ENCODE data around the gene SYN1. TPM values are rescaled to one million over a fixed set of nuclear protein-coding genes. Genes with fewer than 3 reads are reported as not detected.

Gene SYN1
- polyA plus RNA-seq, 2 of the 4 experiments (the other 2 are of a cell fraction): 0.05 TPM; not detected in 1

DNA sequence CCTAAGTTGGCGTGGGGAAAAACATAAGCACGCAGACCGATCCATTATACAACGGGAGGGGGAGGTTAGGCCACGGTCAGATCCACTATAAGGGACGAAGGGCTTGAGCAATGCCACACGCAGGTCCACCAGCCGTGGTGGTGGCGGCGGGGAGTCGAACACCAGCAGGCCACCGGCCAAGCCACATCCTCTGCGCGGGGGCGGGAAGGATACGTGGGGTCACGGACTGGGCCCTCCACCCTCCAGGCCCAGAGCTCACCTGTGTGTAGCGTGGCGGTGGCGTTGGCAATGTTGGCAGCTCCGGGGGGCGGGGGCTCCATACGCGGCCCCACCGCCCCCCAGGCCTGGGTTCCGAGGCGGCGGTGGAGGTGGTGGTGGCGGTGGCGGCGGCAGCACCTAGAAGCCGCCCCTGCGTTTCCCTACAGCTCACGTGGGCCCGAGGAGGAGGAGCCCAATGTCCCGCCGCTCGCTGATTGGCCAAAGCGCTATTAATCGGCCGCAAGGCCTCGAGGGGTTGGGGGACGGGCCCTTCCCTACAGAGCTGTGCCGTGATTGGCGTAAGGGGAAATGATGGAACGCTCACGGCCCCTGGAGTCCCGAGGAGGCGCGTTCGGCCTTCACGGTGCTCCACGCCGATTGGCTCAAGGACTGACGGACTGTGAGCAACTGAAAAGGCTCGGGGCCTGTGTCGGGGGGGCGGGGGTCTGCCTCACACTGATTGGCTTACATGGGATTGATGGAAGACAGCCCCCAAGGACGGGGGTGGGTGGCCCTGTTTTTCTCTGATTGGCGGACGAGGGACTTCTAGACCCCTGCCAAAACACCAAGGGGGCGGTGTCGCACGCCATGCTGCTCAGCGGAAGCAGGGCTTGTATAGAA lies 30.7 kb upstream of the SYN1 start, which contains the start of gene ELK1 (continued):
- TF ChIP-seq RFX5 (IDR thresholded peaks at IDR 0.05): peak; percentile 33; the same call in 1 of the 2 replicates
- TF ChIP-seq, protein P1, sequence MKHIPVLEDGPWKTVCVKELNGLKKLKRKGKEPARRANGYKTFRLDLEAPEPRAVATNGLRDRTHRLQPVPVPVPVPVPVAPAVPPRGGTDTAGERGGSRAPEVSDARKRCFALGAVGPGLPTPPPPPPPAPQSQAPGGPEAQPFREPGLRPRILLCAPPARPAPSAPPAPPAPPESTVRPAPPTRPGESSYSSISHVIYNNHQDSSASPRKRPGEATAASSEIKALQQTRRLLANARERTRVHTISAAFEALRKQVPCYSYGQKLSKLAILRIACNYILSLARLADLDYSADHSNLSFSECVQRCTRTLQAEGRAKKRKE (CRISPR knock-in tag; IDR thresholded peaks at IDR 0.05; ENCODE audit: low read depth): no peak
- no peak for TF ChIP-seq KDM1A (IDR thresholded peaks at IDR 0.05; ENCODE audit: low read depth)
- no peak for TF ChIP-seq ZNF302 (CRISPR knock-in tag; IDR thresholded peaks at IDR 0.05)
- no peak for TF ChIP-seq MAZ (IDR thresholded peaks at IDR 0.05; ENCODE audit: borderline replicate concordance, low read depth, low read length)
- no peak for TF ChIP-seq NR3C1 (IDR thresholded peaks at IDR 0.05)

DNA sequence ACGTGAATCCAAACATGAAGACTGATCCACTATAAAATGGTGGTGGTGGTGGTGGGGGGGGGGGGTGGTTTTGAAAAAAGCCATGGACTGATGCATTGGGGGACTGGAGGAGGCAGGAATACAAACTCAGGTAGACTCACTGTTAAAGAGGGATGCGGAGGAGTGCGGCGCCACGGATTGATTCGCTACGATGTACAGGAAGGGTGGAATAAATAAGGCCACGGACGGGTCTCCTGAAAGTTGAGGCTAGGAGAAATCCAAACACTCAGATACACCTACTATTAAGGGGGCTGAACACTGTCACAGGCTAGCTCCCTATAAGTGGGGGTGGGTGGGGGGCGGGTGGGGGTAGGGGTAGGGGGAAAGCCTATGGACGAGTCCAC lies 30.1 kb upstream of the SYN1 start:
- POLR2A ChIA-PET: interaction anchor here (0.9 kb wide), 1 partner anchor 187 kb away, joined by 5 read pairs; the partner anchor contains the start of gene ZNF81

DNA sequence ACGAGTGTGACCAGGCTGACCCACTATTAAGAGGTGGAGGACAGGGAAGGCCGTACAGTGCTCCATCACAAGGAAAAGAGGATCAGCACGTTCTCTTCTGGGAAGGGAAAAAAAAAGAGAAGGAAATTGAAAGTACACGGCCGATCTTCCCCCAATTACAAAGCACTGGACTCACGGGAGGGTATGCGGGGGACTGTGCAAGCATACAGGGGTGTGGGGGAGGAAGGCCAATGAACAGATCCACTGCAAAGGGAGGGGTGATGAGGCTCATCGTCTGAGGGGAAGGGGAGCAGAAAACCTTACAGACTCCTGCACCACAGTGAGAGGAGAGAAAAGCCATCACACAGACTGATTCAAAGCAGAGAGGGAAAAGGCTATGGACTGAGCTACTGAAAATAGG lies 29.6 kb upstream of the SYN1 start:
- peak overlapping the region; percentile 95 to 96; a peak in 4 of 6 replicates for H3K27ac ChIP-seq
- ATAC-seq: no peak
- CTCF ChIA-PET: no interaction called here
- FAIRE-seq: no peak
- no peaks in the 10 kb centered on the region for H3K9me3 ChIP-seq
- POLR2A ChIA-PET: no interaction called here
- TF ChIP-seq EHMT2 (IDR thresholded peaks at IDR 0.05; ENCODE audit: low read depth): no peak
- no peak for TF ChIP-seq CHD4 (IDR thresholded peaks at IDR 0.05; ENCODE audit: borderline replicate concordance)
- TF ChIP-seq RARB (CRISPR knock-in tag; IDR thresholded peaks at IDR 0.05): no peak
- peak overlapping the region; percentile 90 for H3K4me2 ChIP-seq
- DNase-seq (ENCODE audit: low read depth in 1 of 2, low spot score in 1 of 2): no peak
- peaks cover 18% of the 10 kb centered on the region for H3K4me1 ChIP-seq
- peak overlapping the region; percentile 96 for H3K4me3 ChIP-seq
- WGBS (ENCODE audit: missing lambda C conversion rate): 85% methylated on average over 8 of the region's 8 CpGs

More for the DNA sequence above, 30.1 kb upstream of the SYN1 start:
- Histone ChIP-seq H3K9me3 (no peaks in the 10 kb centered on the region), H3K4me3 (peak overlapping the region; percentile 96), H3K27ac (peak overlapping the region; percentile 95 to 96), H3K4me1 (peaks cover 18% of the 10 kb centered on the region), H3K4me2 (peak overlapping the region; percentile 90)
- 22% methylated on average over 10 of the region's 11 CpGs for WGBS (ENCODE audit: missing lambda C conversion rate)
- DNase-seq (ENCODE audit: low read depth in 1 of 2, low spot score in 1 of 2) (no peak), FAIRE-seq (no peak), ATAC-seq (0 out of 6 replicates have a peak, but pooled peaks of 1 of the 2 experiments have one; percentile 0)
- TF ChIP-seq HOXA7 (CRISPR knock-in tag; IDR thresholded peaks at IDR 0.05) (no peak), BHLHE40 (IDR thresholded peaks at IDR 0.05; ENCODE audit: low read depth, low read length) (no peak), NPAS2 (CRISPR knock-in tag; IDR thresholded peaks at IDR 0.05; ENCODE audit: borderline replicate concordance) (no peak), TP53 (CRISPR knock-in tag; IDR thresholded peaks at IDR 0.05) (no peak), RARB (CRISPR knock-in tag; IDR thresholded peaks at IDR 0.05) (no peak), RFX5 (IDR thresholded peaks at IDR 0.05) (no peak), CEBPB (IDR thresholded peaks at IDR 0.05) (no peak)
- TF ChIP-seq, protein P2, sequence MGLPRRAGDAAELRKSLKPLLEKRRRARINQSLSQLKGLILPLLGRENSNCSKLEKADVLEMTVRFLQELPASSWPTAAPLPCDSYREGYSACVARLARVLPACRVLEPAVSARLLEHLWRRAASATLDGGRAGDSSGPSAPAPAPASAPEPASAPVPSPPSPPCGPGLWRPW (IDR thresholded peaks at IDR 0.05): no peak
- CTCF ChIA-PET: no interaction called here

DNA sequence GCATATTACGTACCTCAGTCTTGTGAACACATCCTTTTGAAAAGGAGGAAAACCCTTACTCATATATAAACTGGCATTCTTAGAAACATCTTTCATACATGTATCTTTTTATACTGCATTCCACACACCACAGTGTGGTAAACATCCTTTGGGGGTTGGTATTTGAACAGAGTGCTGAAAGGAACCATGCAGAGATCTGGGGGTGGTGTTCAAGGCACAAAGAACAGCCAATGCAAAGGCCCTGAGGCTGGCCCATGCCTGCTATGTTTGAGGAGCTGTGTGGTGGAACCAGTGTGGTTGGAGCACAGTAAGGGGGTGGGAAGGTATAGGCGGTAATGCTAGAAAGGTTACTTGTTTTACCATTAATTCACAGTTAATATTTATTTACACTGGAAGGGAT lies 28.7 kb upstream of the SYN1 start:
- Histone ChIP-seq H3K27ac (no peak overlapping the region), H3K4me1 (peaks cover 18% of the 10 kb centered on the region), H3K9me3 (no peaks in the 10 kb centered on the region), H3K4me2 (peak overlapping the region; percentile 90), H3K4me3 (no peak overlapping the region)
- FAIRE-seq: no peak
- ChIA-PET POLR2A (no interaction called here), CTCF (interaction anchor here (0.7 to 1.1 kb wide), 2 partner anchors 108 to 503 kb away, joined by 3 read pairs; partner anchors contain the start of gene RBM10)
- ATAC-seq: no peak
- WGBS (ENCODE audit: missing lambda C conversion rate): 92% methylated on average over 2 of the region's 2 CpGs
- no peak for DNase-seq (ENCODE audit: low read depth in 1 of 2, low spot score in 1 of 2)
- TF ChIP-seq, protein P3, sequence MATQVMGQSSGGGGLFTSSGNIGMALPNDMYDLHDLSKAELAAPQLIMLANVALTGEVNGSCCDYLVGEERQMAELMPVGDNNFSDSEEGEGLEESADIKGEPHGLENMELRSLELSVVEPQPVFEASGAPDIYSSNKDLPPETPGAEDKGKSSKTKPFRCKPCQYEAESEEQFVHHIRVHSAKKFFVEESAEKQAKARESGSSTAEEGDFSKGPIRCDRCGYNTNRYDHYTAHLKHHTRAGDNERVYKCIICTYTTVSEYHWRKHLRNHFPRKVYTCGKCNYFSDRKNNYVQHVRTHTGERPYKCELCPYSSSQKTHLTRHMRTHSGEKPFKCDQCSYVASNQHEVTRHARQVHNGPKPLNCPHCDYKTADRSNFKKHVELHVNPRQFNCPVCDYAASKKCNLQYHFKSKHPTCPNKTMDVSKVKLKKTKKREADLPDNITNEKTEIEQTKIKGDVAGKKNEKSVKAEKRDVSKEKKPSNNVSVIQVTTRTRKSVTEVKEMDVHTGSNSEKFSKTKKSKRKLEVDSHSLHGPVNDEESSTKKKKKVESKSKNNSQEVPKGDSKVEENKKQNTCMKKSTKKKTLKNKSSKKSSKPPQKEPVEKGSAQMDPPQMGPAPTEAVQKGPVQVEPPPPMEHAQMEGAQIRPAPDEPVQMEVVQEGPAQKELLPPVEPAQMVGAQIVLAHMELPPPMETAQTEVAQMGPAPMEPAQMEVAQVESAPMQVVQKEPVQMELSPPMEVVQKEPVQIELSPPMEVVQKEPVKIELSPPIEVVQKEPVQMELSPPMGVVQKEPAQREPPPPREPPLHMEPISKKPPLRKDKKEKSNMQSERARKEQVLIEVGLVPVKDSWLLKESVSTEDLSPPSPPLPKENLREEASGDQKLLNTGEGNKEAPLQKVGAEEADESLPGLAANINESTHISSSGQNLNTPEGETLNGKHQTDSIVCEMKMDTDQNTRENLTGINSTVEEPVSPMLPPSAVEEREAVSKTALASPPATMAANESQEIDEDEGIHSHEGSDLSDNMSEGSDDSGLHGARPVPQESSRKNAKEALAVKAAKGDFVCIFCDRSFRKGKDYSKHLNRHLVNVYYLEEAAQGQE (IDR thresholded peaks at IDR 0.05): no peak
- TF ChIP-seq, protein P2 (IDR thresholded peaks at IDR 0.05): no peak
- TF ChIP-seq EHMT2 (IDR thresholded peaks at IDR 0.05; ENCODE audit: low read depth): no peak
- TF ChIP-seq ZSCAN20 (CRISPR knock-in tag; IDR thresholded peaks at IDR 0.05): no peak
- TF ChIP-seq RARB (CRISPR knock-in tag; IDR thresholded peaks at IDR 0.05): no peak
- no peak for TF ChIP-seq FOXS1 (CRISPR knock-in tag; IDR thresholded peaks at IDR 0.05)
- TF ChIP-seq NPAS2 (CRISPR knock-in tag; IDR thresholded peaks at IDR 0.05; ENCODE audit: borderline replicate concordance): no peak
- TF ChIP-seq, protein P4, sequence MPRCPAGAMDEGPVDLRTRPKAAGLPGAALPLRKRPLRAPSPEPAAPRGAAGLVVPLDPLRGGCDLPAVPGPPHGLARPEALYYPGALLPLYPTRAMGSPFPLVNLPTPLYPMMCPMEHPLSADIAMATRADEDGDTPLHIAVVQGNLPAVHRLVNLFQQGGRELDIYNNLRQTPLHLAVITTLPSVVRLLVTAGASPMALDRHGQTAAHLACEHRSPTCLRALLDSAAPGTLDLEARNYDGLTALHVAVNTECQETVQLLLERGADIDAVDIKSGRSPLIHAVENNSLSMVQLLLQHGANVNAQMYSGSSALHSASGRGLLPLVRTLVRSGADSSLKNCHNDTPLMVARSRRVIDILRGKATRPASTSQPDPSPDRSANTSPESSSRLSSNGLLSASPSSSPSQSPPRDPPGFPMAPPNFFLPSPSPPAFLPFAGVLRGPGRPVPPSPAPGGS (IDR thresholded peaks at IDR 0.05): no peak
- no peak for TF ChIP-seq ESRRA (IDR thresholded peaks at IDR 0.05; ENCODE audit: borderline replicate concordance, low read length)
- TF ChIP-seq NFE2L2 (conservative IDR thresholded peaks at IDR 0.05; ENCODE audit: low read length): no peak
- TF ChIP-seq JUNB (IDR thresholded peaks at IDR 0.05): no peak
- no peak for TF ChIP-seq RNF2 (IDR thresholded peaks at IDR 0.05; ENCODE audit: borderline replicate concordance, low read depth)
- TF ChIP-seq CHD4 (IDR thresholded peaks at IDR 0.05; ENCODE audit: borderline replicate concordance): no peak

Data from A549 (cell line).